ENCODE data around the gene MCRS1.

DNA sequence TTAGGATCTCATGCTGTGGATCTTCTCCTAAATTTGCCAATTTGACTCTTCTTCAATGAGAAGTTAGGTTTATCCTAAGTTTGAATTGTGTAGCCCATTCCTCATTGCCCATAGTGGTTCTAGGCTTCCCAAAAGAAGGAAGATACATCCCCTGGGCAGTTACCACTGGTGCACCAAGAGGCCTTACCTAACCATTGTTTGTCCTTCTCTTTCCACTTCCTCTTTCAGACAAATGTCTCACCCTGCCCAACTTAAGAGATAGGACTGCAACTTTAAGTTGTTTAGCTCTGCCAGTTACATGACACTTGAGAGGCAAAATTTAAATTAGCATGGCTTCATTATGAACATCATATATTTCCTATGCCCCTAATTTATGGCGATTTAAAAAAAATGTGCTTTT, 38.5 kb downstream of the MCRS1 start:
- TF ChIP-seq, protein P1, sequence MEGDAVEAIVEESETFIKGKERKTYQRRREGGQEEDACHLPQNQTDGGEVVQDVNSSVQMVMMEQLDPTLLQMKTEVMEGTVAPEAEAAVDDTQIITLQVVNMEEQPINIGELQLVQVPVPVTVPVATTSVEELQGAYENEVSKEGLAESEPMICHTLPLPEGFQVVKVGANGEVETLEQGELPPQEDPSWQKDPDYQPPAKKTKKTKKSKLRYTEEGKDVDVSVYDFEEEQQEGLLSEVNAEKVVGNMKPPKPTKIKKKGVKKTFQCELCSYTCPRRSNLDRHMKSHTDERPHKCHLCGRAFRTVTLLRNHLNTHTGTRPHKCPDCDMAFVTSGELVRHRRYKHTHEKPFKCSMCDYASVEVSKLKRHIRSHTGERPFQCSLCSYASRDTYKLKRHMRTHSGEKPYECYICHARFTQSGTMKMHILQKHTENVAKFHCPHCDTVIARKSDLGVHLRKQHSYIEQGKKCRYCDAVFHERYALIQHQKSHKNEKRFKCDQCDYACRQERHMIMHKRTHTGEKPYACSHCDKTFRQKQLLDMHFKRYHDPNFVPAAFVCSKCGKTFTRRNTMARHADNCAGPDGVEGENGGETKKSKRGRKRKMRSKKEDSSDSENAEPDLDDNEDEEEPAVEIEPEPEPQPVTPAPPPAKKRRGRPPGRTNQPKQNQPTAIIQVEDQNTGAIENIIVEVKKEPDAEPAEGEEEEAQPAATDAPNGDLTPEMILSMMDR (conservative IDR thresholded peaks at IDR 0.05; ENCODE audit: low read length) = no peak
- TF ChIP-seq EZH2phosphoT487 (IDR thresholded peaks at IDR 0.05; ENCODE audit: borderline replicate concordance, low read depth, low read length) = no peak

Data from OCI-LY7 (cell line).